Measurements from ENCODE around the gene KIAA1958.

Gene KIAA1958

DNA sequence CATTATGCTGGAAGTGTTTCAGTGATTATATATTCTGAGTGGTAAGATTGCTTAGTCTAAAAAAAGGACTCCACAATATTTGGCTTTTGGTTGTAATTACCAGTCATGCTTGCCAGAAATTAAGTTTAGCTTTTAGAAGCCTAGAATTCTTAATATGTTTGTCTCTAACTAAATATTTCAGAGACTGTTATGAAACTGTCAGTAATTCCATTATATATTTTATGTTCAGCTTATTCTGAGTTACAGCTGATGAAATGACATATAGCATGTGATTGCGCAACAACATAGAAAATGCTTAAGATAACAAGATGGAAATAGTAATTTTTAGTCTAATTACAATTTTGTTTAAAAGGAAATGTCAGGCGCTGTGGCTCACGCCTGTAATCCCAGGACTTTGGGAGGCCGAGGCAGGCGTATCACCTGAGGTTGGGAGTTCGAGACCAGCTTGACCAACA is 44.2 kb downstream of the KIAA1958 start:
- no peak for DNase-seq (ENCODE audit: low read depth in 2 of 2)

DNA sequence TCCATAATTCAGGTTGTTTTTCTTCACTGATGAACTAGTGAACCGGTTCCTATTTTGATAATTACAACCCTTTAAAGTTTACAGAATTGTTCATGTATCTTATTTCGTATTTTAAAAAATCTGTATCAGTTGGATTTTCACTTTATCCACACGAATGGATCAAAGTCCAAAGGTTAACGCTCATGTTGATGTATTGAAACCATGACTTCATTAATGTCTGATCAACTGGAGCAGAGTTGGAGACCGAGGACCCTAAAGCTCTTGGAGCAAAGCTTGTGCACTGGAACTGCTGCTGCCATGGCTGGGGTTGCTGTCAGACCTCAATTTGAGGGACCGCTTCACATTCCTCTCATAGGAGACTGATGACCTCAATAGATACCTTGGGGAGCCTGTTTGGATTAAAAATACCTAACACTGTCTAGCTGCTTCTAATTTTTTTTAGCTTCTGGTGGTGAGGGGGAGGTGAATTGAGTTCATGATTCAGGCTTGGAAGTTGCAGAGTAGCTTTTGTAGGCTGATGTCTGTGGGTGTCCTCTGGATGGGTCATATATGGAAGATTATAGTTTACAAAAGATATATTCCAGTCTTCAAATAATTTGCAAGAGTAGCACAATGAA is 45.1 kb downstream of the KIAA1958 start:
- no peak for DNase-seq (ENCODE audit: low read depth in 2 of 2)

DNA sequence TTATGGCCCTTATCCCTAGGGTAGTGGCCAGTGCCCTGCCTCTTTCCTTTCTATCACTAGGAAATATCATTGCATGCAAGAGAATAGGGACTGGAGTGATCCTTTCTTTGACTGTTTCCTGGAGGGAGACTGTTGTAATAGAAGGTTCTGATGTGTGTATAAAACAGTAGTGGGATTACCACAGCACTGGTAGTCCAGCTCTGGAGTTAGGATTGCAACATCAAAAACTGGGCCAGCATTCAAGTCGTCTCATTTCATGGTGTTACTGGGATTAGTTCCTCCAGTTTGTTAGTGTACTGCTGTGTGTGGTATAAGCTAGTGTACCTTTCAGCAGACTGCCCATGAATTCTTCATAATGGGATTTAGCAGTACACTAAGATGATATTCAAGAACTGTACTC is 45.8 kb downstream of the KIAA1958 start:
- DNase-seq (ENCODE audit: low read depth in 2 of 2): no peak

DNA sequence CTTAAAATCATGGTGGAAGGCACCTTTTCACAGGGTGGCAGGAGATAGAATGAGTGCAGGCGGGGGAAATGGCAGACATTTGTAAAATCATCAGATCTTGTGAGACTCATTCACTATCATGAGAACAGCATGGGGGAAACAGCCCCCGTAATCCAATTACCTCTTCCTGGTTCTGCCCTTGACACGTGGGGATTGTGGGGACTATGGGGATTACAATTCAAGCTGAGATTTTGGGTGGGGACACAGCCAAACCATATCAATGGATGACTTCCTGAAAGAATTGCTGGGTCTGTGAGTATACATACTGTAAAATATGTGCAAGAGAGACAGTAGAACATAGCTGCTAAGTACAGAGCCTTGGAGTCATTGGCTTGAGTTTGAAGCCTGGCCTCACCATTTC is 47.0 kb downstream of the KIAA1958 start:
- DNase-seq (ENCODE audit: low read depth in 2 of 2): no peak

DNA sequence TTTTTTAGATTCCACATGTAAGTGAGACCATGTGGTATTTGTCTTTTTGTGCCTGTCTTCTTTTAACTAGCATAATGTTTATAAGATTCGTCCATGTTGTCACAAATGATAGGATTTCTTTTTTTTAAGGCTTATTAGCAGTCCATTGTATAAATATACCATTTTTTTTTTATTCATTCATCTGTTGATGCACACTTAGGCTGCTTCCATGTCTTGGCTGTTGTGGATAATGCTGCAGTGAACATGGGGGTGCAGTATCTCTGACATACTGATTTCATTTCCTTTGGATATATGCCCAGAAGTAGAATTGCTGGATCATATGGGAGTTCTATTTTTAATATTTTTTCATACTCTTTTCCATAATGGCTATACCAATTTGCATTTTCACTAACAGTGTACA is 48.7 kb downstream of the KIAA1958 start:
- DNase-seq (ENCODE audit: low read depth in 2 of 2): no peak

DNA sequence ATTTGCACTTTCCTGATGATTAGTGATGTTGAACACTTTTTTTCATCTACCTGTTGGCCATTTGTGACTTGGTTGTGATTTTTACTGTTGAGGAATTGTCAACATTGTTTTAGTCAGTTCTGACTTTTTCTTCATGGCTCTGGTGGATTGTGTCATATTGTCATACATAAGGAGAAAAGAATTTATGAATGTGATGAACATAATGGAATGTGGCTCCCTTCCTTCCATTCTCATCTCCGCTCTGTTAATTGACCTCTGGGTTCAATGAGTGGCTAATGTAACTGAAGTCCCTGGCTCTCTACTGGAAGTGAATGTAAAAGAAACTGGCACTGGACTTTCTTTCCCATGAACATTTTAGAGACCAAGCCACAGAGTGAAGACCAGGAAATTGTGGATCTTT is 49.2 kb downstream of the KIAA1958 start:
- DNase-seq (ENCODE audit: low read depth in 2 of 2): no peak

DNA sequence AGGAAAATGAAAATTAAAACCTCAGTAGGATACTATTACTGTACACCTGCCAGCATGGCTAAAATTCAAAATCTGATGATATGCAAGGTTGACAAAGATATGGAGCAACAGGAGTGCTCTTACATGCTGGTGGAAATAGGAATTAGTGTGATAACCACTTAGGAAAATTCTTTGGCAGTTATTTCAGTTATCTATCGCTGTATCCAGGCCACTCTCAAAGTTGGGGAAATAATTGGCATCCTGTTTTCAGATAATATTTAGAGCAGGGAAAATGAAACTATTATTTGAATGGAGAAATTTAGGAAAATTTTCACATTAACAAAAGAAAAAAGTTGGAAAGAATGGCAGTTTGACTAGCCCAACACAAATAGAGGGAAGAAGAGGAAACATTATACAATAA is 50.9 kb downstream of the KIAA1958 start:
- no peak for DNase-seq (ENCODE audit: low read depth in 2 of 2)

DNA sequence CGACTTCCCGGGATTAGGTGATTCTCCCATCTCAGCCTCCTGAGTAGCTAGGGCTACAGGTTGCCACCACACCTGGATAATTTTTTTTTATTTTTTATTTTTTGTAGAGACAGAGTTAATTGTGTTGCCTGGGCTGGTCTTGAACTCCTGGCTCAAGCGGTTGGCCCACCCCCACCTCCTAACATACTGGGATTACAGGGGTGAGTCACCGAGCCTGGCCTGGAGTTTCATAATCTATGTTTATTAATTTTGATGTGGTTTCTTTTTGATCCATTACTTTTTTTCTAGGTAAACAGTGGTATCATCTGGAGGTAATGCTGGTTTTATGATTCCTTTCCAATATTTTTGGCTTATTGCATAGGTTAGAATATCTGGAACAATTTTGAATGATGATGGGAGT is 54.2 kb downstream of the KIAA1958 start:
- DNase-seq (ENCODE audit: low read depth in 2 of 2): no peak

DNA sequence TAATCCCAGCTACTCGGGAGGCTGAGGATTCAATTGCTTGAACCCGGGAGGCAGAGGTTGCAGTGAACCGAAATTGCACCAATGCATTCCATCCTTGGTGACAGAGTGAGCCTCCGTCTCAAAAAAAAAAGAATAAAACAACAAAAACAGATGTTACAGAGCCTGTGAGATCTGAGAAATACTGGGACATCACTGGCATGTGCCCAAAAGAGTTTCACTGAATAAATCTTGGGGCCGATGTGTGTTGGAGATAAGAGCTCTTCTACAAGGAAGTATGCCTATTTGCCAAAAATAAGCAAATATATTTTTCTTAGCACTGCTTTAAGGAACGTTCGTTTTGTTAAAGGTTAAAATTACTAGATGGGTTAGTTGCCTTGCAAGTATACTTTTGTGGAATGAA is 55.1 kb downstream of the KIAA1958 start:
- DNase-seq (ENCODE audit: low read depth in 2 of 2): no peak

DNA sequence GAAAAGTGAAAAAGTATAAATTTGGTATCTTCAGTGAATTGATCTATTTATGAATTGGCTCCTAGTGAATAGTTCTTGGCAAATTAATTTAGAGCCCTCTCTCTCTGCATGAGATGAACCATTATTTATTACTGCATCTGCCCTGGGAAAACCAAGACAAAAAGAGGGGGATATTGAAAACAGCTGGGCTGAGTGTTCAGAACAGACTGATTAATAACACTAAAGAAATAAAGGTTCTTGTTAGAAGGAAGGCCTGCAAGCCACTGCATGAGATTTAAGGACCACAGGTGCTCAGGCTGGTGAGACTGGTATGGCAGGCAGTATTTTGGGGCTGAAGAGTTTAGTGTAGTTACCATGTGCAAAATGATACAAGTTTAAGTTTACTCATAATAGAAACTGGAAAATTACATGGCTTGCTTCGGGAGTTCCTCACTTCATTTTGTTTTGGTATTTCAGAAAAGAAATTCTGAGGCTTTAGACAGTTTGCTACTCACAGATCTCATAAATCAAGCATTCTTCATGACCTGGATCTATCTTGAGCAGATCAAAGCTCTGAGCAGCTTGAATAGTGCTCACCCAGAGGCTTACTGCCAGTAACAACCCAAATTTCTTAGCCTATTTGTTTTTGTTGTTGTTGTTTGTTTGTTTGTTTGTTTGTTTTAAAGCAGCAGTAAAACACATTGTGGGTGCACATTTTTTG is 56.1 kb downstream of the KIAA1958 start:
- no peak for DNase-seq (ENCODE audit: low read depth in 2 of 2)

DNA sequence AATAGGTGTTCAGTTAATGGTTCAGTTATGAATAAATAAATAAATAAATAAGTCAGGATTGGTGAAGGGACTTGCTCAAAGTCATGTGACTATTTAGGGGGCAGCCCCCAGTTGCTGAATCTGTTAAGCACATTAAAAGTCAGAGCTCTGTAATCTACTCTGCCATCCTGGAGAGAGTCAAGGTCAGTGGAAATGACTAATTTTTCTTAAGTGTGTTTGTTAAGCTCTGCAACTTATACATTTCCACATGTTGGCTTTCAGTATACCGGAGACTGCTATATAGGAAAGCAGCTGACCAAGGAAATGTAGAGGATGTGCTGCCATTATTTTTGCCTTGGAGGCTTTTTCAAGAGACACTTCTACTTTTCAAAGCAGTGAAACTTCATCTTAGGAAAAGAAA is 57.9 kb downstream of the KIAA1958 start:
- DNase-seq (ENCODE audit: low read depth in 2 of 2): no peak

DNA sequence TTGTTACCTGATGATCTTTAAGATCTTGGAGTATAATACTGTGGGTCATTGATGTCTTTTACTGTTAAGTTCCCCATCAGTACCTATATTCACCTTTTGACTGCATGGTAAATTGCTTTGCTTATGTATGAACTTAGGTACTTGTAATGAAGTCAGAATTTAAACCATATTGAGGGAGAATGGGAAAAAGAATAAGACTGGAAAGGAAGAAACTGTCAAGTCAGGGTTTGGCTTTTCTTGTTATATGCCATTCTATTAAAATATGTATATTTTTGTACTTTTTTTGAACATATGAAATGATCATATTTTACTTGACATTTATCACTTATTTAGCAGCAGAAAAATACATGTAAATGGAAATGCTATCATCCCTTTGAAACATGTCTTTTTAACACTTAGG is 58.6 kb downstream of the KIAA1958 start:
- no peak for DNase-seq (ENCODE audit: low read depth in 2 of 2)

DNA sequence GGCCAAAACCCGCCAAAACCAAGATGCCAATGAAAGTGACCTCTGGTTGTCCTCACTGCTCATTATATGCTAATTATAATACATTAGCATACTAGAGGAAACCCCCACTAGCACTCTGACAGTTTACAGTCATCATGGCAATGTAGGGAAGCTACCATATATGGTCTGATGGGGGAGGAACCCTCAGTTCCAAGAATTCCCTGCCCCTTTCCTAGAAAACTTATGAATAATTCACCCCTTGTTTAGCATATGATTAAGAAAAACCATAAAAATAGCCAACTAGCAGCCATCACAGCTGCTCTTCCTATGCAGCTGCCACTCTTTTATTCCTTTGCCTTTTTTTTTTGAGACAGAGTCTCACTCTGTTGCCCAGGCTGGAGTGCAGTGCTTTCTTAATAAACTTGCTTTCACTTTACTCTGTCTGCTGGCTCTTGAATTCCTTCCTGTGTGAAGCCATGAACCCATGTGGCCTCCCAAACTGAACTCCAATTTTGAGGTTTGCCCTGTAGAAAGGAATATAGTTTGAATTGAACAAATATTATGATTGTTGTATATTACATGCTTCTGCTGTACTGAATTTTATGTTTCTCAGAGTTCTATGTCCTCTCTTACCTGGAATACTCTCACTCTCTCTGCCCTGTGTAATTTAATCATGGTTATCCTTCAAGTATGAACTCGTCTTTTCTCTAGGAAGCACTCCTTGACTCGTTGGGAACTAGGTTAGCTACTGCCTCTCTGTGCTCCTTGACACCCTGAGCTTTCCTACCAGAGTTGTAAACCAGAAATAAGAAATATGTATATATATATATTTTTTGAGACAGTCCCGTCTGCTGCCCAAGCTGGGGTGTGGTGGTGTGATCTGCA is 59.8 kb downstream of the KIAA1958 start:
- no peak for DNase-seq (ENCODE audit: low read depth in 2 of 2)

DNA sequence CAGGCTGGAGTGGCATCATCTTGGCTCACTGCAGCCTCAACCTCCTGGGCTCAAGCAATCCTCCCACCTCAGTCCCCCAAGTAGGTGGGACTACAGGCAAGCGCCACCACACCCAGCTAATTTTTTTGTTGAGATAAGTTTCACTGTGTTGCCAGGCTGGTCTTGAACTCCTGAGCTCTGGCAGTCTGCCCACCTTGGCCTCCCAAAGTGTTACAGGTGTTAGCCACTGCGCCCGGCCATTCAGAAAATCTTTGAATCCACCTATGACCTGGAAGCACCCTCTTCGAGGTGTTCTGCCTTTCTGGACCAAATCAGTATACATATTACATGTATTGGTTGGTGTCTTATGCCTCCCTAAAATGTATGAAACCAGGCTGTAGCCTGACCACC is 61.4 kb downstream of the KIAA1958 start:
- DNase-seq (ENCODE audit: low read depth in 2 of 2): no peak

DNA sequence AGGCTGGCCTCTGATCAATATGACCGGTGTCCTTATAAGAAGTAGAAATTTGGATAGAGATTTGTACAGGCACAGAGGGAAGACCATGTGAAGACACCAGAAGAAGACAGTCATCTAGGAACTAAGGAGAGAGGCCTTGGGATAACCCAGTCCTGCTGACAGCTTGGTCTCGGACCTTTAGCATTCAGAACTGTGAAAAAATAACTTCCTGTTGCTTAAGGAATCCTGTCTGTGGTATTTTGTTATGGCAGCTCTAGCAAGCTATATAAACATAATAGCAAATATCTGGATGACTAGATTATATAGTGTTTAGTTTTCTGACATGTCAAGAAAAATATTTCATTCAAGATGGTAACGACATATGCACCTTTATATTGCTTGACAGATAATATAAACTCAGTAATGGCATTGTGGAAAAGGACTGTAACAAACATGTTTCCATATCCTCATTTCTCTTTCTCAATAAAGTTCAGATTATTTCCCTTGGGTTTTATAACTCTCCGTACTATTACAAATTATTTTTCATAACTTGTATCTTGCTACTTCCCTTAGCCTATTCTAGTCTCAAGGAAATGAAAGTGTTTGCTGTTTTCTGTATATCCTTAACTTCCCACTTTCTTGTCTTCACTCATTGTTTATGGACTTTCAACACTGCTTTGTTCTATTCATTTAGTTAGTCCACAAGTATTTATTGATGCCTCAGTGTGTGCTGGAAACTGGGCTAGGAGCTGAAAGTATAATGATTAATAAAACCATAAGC is 62.4 kb downstream of the KIAA1958 start:
- DNase-seq (ENCODE audit: low read depth in 2 of 2): no peak

DNA sequence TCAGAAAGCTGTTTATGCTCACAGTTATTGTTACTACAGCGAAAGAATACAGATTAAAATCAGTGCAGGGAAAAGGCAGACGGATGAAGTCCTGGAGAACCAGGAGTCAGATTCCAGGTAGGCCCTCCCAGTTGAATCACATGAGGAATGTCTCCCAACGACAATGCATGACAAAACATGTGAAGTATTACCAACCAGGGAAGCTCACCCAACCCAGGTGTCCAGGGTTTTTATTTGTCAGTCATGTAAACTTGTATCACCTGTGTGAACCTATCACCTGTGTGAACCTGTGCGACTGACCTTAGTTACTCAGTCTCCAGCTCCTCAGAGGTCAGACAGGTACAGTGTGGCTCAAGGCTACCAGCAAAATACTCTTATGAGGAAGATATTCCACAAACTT is 63.9 kb downstream of the KIAA1958 start:
- no peak for DNase-seq (ENCODE audit: low read depth in 2 of 2)

DNA sequence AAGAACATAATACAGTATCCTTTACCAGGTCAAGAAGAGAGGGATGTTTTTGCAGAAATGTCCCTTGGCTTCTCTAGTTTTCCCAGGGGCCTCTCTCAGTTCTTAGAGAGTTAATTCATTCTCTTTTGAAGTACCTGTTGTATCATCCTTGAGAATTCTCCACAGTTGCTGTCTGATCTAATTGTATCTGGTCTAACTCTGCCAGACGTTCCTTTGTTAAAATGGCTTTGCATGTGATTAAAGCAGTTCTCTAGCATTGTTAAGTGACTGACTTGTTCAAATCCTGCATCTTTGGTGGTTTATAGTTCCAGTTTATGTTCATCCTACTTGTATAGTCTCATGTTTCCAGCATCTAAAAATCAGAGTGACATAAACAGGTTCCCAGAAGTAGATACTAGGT is 65.0 kb downstream of the KIAA1958 start:
- no peak for DNase-seq (ENCODE audit: low read depth in 2 of 2)

DNA sequence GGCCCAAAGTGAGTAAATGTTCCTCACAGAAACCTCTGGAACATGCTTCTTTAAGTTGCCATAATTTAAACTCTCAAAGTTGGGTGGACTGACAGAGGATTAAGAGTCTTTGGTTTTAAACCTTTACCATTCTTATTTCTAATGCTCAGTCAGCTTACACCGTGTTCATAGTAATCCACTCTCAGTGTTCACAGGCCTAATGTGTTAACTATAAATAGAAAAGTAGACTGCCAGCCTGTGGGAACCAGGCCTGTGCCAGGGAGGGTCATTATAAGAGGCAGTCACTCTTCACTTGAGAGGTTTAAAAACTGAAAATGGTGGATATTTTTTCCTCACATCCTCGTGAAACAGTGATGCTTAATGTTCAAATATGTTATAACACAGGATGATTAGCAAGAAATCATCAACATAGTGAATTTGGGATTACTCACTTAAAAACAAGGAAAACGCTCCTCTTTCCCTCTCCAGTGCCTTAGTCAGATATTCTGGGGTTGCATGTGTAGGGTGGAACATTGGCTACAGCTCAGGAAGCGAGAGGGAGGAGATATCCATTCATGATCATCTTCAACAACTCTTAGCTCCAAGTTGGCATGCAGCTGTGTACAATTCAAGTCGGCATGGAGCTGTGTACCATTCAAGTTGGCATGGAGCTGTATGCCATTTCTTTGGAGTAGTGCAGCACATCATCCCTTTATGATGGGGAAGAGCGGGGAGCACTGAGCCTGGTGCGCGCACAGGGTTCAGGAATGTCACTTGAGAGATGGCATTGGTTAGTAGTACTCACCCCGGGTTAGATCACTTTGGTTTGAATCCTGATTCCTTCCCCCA is 65.8 kb downstream of the KIAA1958 start:
- DNase-seq (ENCODE audit: low read depth in 2 of 2): no peak

DNA sequence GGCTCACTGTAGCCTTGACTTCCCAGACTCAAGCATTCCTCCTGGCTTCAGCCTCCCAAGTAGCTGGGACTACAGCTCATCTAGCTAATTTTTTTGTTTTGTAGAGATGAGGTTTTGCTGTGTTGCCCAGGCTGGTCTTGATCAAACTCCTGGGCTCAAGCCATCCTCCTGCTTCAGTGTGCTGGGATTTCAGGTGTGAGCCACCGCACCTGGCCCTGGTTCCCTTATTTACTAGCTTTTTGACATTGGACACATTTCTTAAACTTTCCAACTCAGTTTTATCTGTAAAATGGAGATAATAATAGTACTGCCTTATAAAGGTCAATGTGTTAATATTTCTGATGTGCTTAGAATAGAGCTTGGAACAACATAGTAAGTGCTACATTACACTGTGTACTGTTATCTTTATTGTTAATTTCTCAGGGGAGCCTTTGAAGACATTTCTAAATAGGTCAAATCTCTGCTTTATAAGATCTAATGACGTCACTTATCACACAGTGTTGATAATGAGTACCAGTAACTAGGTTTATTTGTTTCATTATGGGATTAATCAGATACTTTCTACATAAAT is 66.7 kb downstream of the KIAA1958 start:
- DNase-seq (ENCODE audit: low read depth in 2 of 2): no peak

DNA sequence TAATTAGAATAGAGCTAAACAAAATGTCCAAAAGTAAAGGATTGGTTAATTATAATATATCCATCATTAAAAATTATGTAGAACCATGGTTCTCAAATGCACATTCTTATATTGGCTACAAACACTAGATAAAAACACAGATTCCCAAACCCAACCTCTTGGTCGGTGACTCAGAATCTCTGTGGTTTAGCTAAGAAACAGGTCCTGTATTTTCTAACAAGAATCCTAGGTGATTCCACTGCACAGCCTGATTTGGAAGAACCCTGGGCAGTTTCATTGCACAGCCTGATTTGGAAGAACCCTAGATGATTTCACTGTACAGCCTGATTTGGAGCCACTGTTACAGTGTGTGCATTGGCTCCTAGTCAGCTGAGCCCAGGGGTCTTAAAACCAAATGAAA is 67.9 kb downstream of the KIAA1958 start:
- no peak for DNase-seq (ENCODE audit: low read depth in 2 of 2)

DNA sequence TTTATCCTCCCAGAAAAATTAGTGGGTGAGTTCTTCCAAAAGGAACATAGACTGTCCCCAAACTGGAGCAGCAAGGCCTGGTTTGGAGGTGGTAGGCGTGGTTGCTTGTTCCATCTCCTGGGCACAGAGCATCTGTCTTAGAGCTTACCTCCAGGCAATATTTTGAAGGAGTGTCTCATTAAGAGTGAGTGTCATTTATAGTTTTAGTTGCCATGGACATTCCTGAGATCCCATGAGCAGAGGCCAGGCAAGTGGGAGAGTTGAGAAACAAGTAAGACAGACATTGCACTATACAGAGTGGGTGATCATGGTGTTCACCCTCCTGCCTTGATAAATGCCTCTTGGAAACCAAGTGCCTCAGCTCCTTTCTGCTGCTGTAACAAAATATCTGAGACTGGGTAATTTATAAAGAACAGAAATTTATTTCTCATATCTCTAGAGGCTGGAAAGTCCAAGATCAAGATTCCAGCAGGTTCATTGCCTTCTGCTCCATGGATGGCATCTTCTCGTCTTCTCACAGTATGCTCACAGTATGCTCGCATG is 68.5 kb downstream of the KIAA1958 start:
- no peak for DNase-seq (ENCODE audit: low read depth in 2 of 2)

Data from stimulated activated CD4-positive, alpha-beta T cell treated with anti-CD3 and anti-CD28 coated beads, Interleukin-4, amount 100 ng/mL, for 48 hours (primary cell).